OCI-LY1 (cell line): Measurements from ENCODE around the gene WNT16.

Experiments used
- H2AFZ ChIP-seq: fragments of 200-600 bp; sonication (generic), shearing (Covaris generic); 2 replicates; pipeline ENCODE4 v1.6.0; 2014; ENCODE audit warnings: antibody characterized with exemption, mild to moderate bottlenecking, low read length
- H3F3A ChIP-seq: fragments of 200-600 bp; sonication (generic), shearing (Covaris generic); 2 replicates; pipeline ENCODE4 v1.6.0; 2014; ENCODE audit warnings: mild to moderate bottlenecking, antibody characterized with exemption, low read length, moderate library complexity; ENCODE audit not compliant: insufficient read depth
- H3K27ac ChIP-seq: fragments of 200-600 bp; sonication (generic); 2 replicates; pipeline ENCODE4 v1.5.1; 2014; ENCODE audit warnings: low read length, mixed run types, mild to moderate bottlenecking, low read depth; ENCODE audit not compliant: poor library complexity, severe bottlenecking
- H3K27me3 ChIP-seq: fragments of 200-600 bp; sonication (generic); 2 replicates; pipeline ENCODE4 v1.6.0; 2014; ENCODE audit warnings: antibody characterized with exemption, mild to moderate bottlenecking, low read length, moderate library complexity; ENCODE audit not compliant: insufficient read depth
- H3K36me3 ChIP-seq: fragments of 200-600 bp; sonication (generic); 2 replicates; pipeline ENCODE4 v1.6.1; 2014; ENCODE audit warnings: mild to moderate bottlenecking, antibody characterized with exemption, low read length, moderate library complexity, mixed read lengths; ENCODE audit not compliant: insufficient read depth
- H3K4me1 ChIP-seq: fragments of 200-600 bp; sonication (generic); 2 replicates; pipeline ENCODE4 v1.5.1; 2014; ENCODE audit warnings: mild to moderate bottlenecking, low read length, moderate library complexity; ENCODE audit not compliant: insufficient read depth, severe bottlenecking
- H3K4me2 ChIP-seq: fragments of 200-600 bp; sonication (generic), shearing (Covaris generic); 2 replicates; pipeline ENCODE4 v1.6.1; 2014; ENCODE audit warnings: low read length
- H3K4me3 ChIP-seq: fragments of 200-600 bp; sonication (generic); 2 replicates; pipeline ENCODE4 v1.5.1; 2014; ENCODE audit warnings: low read length, low read depth, mild to moderate bottlenecking, mixed read lengths; ENCODE audit not compliant: poor library complexity, severe bottlenecking
- H3K79me2 ChIP-seq: fragments of 200-600 bp; shearing (Covaris generic); 2 replicates; pipeline ENCODE4 v1.6.1; 2016; ENCODE audit warnings: mixed run types, low read length, mixed read lengths; ENCODE audit not compliant: insufficient read depth
- H3K9ac ChIP-seq: fragments of 200-600 bp; sonication (generic), shearing (Covaris generic); 2 replicates; pipeline ENCODE4 v1.6.1; 2014; ENCODE audit warnings: mild to moderate bottlenecking, low read length, mixed read lengths
- H3K9me2 ChIP-seq: fragments of 200-600 bp; sonication (generic), shearing (Covaris generic); 2 replicates; pipeline ENCODE4 v1.6.1; 2014; ENCODE audit warnings: low read depth, mild to moderate bottlenecking, low read length, mixed read lengths
- H3K9me3 ChIP-seq: fragments of 200-600 bp; shearing (Covaris generic); 2 replicates; pipeline ENCODE4 v1.6.1; 2014; ENCODE audit warnings: low read length, mixed read lengths
- H4K20me1 ChIP-seq: fragments of 200-600 bp; sonication (generic), shearing (Covaris generic); 2 replicates; pipeline ENCODE4 v1.6.0; 2016; ENCODE audit warnings: mild to moderate bottlenecking, low read length; ENCODE audit not compliant: insufficient read depth
- EZH2 ChIP-seq: fragments of 200-600 bp; sonication (generic), shearing (Covaris generic); IDR thresholded peaks from 2 replicates; pipeline ENCODE4 v1.8.0; 2017; ENCODE audit warnings: borderline replicate concordance, mixed run types, mild to moderate bottlenecking, antibody characterized with exemption, low read length, moderate library complexity, mixed read lengths
- TF ChIP-seq, protein P1 (sequence below): fragments of 200-600 bp; sonication (generic), shearing (Covaris generic); IDR thresholded peaks from 2 replicates; pipeline ENCODE4 v1.5.1; 2017; ENCODE audit warnings: mild to moderate bottlenecking, antibody characterized with exemption, low read length, moderate library complexity, mixed read lengths

WNT16 gene

DNA sequence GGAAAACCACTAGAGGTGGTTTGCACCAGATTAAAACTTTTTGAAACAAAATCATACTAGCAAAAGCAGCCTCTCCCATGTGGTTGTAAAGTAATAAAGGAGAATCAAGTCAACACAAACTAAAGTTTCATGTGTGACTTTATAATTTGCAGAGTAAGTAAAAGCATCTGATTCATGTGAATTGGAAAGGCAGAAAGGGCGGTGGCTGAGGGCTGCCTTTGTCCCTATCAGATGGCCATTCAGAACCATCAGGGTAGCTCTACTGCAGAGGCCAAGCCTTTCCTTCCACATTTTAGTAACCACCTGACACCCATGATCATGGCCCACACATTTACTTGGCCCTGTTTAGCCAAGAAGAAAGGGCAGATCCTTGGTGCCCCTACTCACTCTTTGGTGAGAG lies 15.7 kb downstream of the WNT16 start:
- H3K9me2 ChIP-seq: no peaks in the 10 kb centered on the region
- no peaks in the 10 kb centered on the region for H4K20me1 ChIP-seq
- H3K9ac ChIP-seq: no peak overlapping the region
- H3K4me1 ChIP-seq: no peaks in the 10 kb centered on the region
- no peak for TF ChIP-seq EZH2
- TF ChIP-seq, protein P1, sequence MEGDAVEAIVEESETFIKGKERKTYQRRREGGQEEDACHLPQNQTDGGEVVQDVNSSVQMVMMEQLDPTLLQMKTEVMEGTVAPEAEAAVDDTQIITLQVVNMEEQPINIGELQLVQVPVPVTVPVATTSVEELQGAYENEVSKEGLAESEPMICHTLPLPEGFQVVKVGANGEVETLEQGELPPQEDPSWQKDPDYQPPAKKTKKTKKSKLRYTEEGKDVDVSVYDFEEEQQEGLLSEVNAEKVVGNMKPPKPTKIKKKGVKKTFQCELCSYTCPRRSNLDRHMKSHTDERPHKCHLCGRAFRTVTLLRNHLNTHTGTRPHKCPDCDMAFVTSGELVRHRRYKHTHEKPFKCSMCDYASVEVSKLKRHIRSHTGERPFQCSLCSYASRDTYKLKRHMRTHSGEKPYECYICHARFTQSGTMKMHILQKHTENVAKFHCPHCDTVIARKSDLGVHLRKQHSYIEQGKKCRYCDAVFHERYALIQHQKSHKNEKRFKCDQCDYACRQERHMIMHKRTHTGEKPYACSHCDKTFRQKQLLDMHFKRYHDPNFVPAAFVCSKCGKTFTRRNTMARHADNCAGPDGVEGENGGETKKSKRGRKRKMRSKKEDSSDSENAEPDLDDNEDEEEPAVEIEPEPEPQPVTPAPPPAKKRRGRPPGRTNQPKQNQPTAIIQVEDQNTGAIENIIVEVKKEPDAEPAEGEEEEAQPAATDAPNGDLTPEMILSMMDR: no peak
- no peaks in the 10 kb centered on the region for H3K79me2 ChIP-seq
- no peak overlapping the region for H3K27ac ChIP-seq
- no peaks in the 10 kb centered on the region for H3F3A ChIP-seq
- no peak overlapping the region for H3K4me2 ChIP-seq
- no peaks in the 10 kb centered on the region; the same call in 1 of the 2 replicates for H3K36me3 ChIP-seq
- H2AFZ ChIP-seq: no peak overlapping the region
- H3K9me3 ChIP-seq: no peaks in the 10 kb centered on the region
- H3K27me3 ChIP-seq: no peaks in the 10 kb centered on the region
- H3K4me3 ChIP-seq: no peak overlapping the region

DNA sequence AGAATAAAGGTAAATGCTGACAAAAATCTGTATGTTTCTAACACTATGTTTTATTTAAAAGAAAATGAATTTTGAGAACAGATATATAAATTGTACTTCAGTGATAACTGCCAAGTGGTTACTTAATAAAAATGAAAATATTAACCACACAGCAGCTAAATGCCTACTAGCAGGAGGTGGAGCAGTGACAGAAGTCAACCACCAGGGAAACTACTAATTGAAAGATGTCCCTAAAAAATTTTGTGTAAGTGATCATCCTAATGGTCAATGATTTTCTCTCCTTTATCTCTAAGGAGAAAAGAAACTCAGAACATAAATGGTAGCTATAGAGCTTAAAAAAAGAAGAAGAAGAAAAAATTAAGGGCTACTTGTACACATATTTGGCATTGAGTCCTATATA lies 22.9 kb downstream of the WNT16 start:
- Histone ChIP-seq H3K79me2 (no peaks in the 10 kb centered on the region), H3K9me2 (no peaks in the 10 kb centered on the region), H3K4me2 (no peak overlapping the region), H3K9ac (no peak overlapping the region), H3F3A (no peaks in the 10 kb centered on the region), H2AFZ (no peak overlapping the region), H3K27me3 (no peaks in the 10 kb centered on the region), H3K36me3 (peaks cover 48% of the 10 kb centered on the region; the same call in 1 of the 2 replicates), H4K20me1 (no peaks in the 10 kb centered on the region), H3K9me3 (no peaks in the 10 kb centered on the region), H3K4me3 (no peak overlapping the region), H3K27ac (no peak overlapping the region), H3K4me1 (no peaks in the 10 kb centered on the region)
- TF ChIP-seq, protein P1: peak; percentile 22; the same call in 1 of the 2 replicates
- no peak for TF ChIP-seq EZH2

DNA sequence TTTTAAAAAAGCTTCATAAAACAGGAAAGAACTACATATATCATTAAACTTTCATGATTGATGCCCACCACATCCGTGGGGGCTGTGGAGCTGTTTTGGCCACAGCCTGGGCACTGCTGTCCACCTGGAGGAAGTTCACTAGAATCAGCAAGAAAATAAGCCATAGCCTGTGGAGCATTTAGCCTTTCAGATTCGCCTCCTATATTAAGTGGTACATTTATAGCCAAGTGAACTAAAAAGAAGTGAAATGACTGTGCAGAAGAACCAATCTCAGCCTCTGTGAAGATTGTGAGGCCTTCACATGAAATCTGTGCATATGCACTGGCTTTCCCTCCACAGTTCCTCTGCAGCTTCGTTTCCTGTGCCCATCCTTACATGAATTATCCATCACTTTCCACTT lies 23.5 kb downstream of the WNT16 start:
- no peak overlapping the region for H3K27ac ChIP-seq
- no peak overlapping the region for H2AFZ ChIP-seq
- no peaks in the 10 kb centered on the region for H3K79me2 ChIP-seq
- TF ChIP-seq EZH2: no peak
- TF ChIP-seq, protein P1: no peak
- H3K4me3 ChIP-seq: no peak overlapping the region
- no peak overlapping the region for H3K9ac ChIP-seq
- H3K4me1 ChIP-seq: no peaks in the 10 kb centered on the region
- H3K4me2 ChIP-seq: no peak overlapping the region
- H3K9me3 ChIP-seq: no peaks in the 10 kb centered on the region
- H4K20me1 ChIP-seq: no peaks in the 10 kb centered on the region
- H3K27me3 ChIP-seq: no peaks in the 10 kb centered on the region
- peaks cover 54% of the 10 kb centered on the region; the same call in 1 of the 2 replicates for H3K36me3 ChIP-seq
- H3F3A ChIP-seq: no peaks in the 10 kb centered on the region
- no peaks in the 10 kb centered on the region for H3K9me2 ChIP-seq
